Endothelial cell of umbilical vein (primary cell): ENCODE data around the gene WDR90. TPM values are rescaled to one million over a fixed set of nuclear protein-coding genes. Genes with fewer than 3 reads are reported as not detected.

ENCODE experiments used
- BruUV-seq: library from RNA; stranded (reverse); fragments of 400-500 nt; replicated peaks from 2 replicates; lab custom pipeline; 2021; lab: Mats Ljungman, UMichigan
- CTCF ChIA-PET: fragments of 300-600, 350-600 bp; sonication (Branson Sonifier 250); formaldehyde crosslinking; loops from one replicate; lab custom pipeline; 2021; ENCODE audit warnings: antibody characterized with exemption, inconsistent platforms; lab: Charles Lee
- POLR2A ChIA-PET: fragments of 300-600, 350-600 bp; sonication (Branson Sonifier 250); formaldehyde crosslinking; loops from one replicate; lab custom pipeline; 2021; ENCODE audit warnings: antibody characterized with exemption, inconsistent platforms; lab: Charles Lee
- DNase-seq: peaks from one replicate; pipeline ENCODE4 v3.0.0-alpha.2; 2011; ENCODE audit warnings: low read depth, low spot score
- FAIRE-seq: peaks from 2 replicates; lab custom pipeline; 2011; peaks lifted over from hg19 to GRCh38; lab: Jason Lieb, UNC
- H2AFZ ChIP-seq: 2 replicates; pipeline ENCODE4 v1.6.0; 2012; ENCODE audit warnings: low read depth, low read length, control low read depth, inconsistent platforms
- H3K27ac ChIP-seq: 2 replicates; pipeline ENCODE4 v1.5.1; 2011; ENCODE audit warnings: low read depth, mild to moderate bottlenecking, control low read depth, low read length, moderate library complexity; ENCODE audit not compliant: insufficient read depth
- H3K27me3 ChIP-seq, 2 experiments: 2 replicates each; pipeline versions ENCODE4 v1.6.0 to v1.6.1; 2011; ENCODE audit warnings: low read length in 2 of 2, mixed read lengths in 1 of 2; ENCODE audit not compliant: control insufficient read depth in 2 of 2, insufficient read depth in 2 of 2
- H3K36me3 ChIP-seq, 2 experiments: 2 replicates in 1 of 2; 3 replicates in 1 of 2; pipeline ENCODE4 v1.5.1; 2011; ENCODE audit warnings: low read length in 2 of 2, mild to moderate bottlenecking in 1 of 2, moderate library complexity in 1 of 2; ENCODE audit not compliant: control insufficient read depth in 2 of 2, insufficient read depth in 2 of 2; ENCODE audit errors: extremely low read depth in 1 of 2
- H3K4me1 ChIP-seq: 3 replicates; pipeline ENCODE4 v1.5.1; 2011; ENCODE audit warnings: mild to moderate bottlenecking, low read length; ENCODE audit not compliant: control insufficient read depth, insufficient read depth; ENCODE audit errors: extremely low read depth
- H3K4me2 ChIP-seq: 2 replicates; pipeline ENCODE4 v1.6.1; 2011; ENCODE audit warnings: low read length, control low read depth, mixed read lengths; ENCODE audit not compliant: insufficient read depth
- H3K4me3 ChIP-seq, 3 experiments: fragments of 200-600 bp in 1 of 3; sonication (generic), shearing (Covaris generic) in 1 of 3; replicated peaks in 1 of 3; 2 replicates each; pipeline ENCODE4 v1.5.1; 2011 to 2016; ENCODE audit warnings: control low read depth in 3 of 3, low read length in 3 of 3, mild to moderate bottlenecking in 2 of 3, inconsistent platforms in 1 of 3, low read depth in 1 of 3, moderate library complexity in 1 of 3; ENCODE audit not compliant: insufficient read depth in 1 of 3
- H3K79me2 ChIP-seq: 2 replicates; pipeline ENCODE4 v1.6.0; 2012; ENCODE audit warnings: low read length, inconsistent platforms; ENCODE audit not compliant: control insufficient read depth, insufficient read depth
- H3K9ac ChIP-seq: replicated peaks from 2 replicates; pipeline ENCODE3; 2011; ENCODE audit warnings: low read length, control low read depth; ENCODE audit not compliant: insufficient read depth; ENCODE audit errors: extremely low read depth
- H3K9me1 ChIP-seq: replicated peaks from 3 replicates; pipeline ENCODE4 v1.6.0; 2011; ENCODE audit warnings: mild to moderate bottlenecking, low read length; ENCODE audit not compliant: control insufficient read depth, insufficient read depth; ENCODE audit errors: extremely low read depth
- H3K9me3 ChIP-seq: replicated peaks from 2 replicates; pipeline ENCODE4 v1.5.1; 2012; ENCODE audit warnings: low read length, inconsistent platforms; ENCODE audit not compliant: control insufficient read depth, insufficient read depth
- H4K20me1 ChIP-seq: replicated peaks from 2 replicates; pipeline ENCODE3; 2011; ENCODE audit warnings: mild to moderate bottlenecking, low read length; ENCODE audit not compliant: control insufficient read depth, insufficient read depth; ENCODE audit errors: extremely low read depth
- CTCF ChIP-seq, 2 donors: IDR thresholded peaks; 1 replicate in 1 of 2; 2 replicates in 1 of 2; pipeline ENCODE4 v1.5.1; 2011; ENCODE audit warnings: low read length in 2 of 2, mild to moderate bottlenecking in 2 of 2, moderate library complexity in 2 of 2, control low read depth in 1 of 2, inconsistent platforms in 1 of 2, low read depth in 1 of 2; ENCODE audit not compliant: insufficient read depth in 1 of 2; ENCODE audit errors: extremely low read depth in 1 of 2
- JUN ChIP-seq: IDR thresholded peaks from 2 replicates; pipeline ENCODE4 v1.6.1; 2011; ENCODE audit warnings: borderline replicate concordance, low read depth; ENCODE audit not compliant: insufficient read length, insufficient read depth
- dilution Hi-C: fragments of 300-500 bp; cut with MboI; formaldehyde crosslinking; loops from one replicate; pipeline ENCODE4 v1.15.0; 2019; ENCODE audit warnings: low sequenced_read_pairs; ENCODE audit not compliant: extremely low pct_ligation_motif_present
- intact Hi-C: fragments of 100-400 bp; cut with micrococcal nuclease; formaldehyde crosslinking; loops from one replicate; pipeline ENCODE4 v1.10.0; 2022
- polyA plus RNA-seq, 4 experiments: library from polyadenylated mRNA; depleted of rRNA in 3 of 4; stranded (reverse) in 3 of 4; unstranded in 1 of 4; fragments of >200 nt; gene quantifications; 2 replicates each; pipeline versions ENCODE4 v1.2.1 to v1.2.3, GENCODE V29; 2011 to 2012; ENCODE audit warnings: missing spikeins in 1 of 4
- total RNA-seq: library from RNA; stranded (reverse); gene quantifications from 2 replicates; pipeline ENCODE4 v1.2.3, GENCODE V29; 2021

WDR90 gene
- total and polyA plus RNA-seq, 2 donors (not counting 3 experiments of a cell fraction or from before 2014, with no cell fraction given), result 22.2 to 51.8 TPM

GRCh38 chr16:680967-681745, 32.0 kb downstream of the WDR90 start:
- FAIRE-seq, result no peak
- no TSS peak for BruUV-seq
- H3K4me1 ChIP-seq, result peaks cover 20% of the 10 kb centered on the region

More at GRCh38 chr16:680967-681745, 32.0 kb downstream of the WDR90 start:
- CTCF ChIA-PET, result interaction anchor here (0.7 to 1.8 kb wide), 6 partner anchors 13 to 289 kb away, joined by 3 to 5 read pairs (median 4); no protein-coding TSS in a partner anchor
- Histone ChIP-seq H3K9me3 (no peaks in the 10 kb centered on the region), H3K9ac (peak overlapping the region; percentile 49), H4K20me1 (no peaks in the 10 kb centered on the region), H3K27ac (no peak overlapping the region), H3K9me1 (no peaks in the 10 kb centered on the region), H3K27me3 (no peaks in the 10 kb centered on the region), H3K4me3 (peak overlapping the region; percentile 68 to 83 (median 71)), H3K36me3 (peaks cover 7 to 14% of the 10 kb centered on the region in 2 experiments), H2AFZ (no peak overlapping the region), H3K79me2 (peaks cover 31% of the 10 kb centered on the region), H3K4me2 (peak overlapping the region; percentile 66)
- dilution Hi-C loops (no loop called here), intact Hi-C loops (no loop called here)
- DNase-seq, result peak; percentile 40
- POLR2A ChIA-PET, result interaction anchor here (0.9 kb wide), 1 partner anchor 9 kb away, joined by 5 read pairs; the partner anchor contains the start of gene WDR24
- peak in 1 of 2 donors; percentile 15 for TF ChIP-seq CTCF (IDR thresholded peaks at IDR 0.05; ENCODE audit: extremely low read depth in 1 of 2, insufficient read depth in 1 of 2, low read depth in 1 of 2, low read length in 2 of 2)
- TF ChIP-seq JUN, result no peak
